Measurements from ENCODE around the gene TGFBR3.

Gene TGFBR3

GRCh38 chr1:91733108-91733710 is 152.7 kb downstream of the TGFBR3 start:
- Histone ChIP-seq H3K4me3 (ENCODE audit: low read depth, low read length) (no peak overlapping the region), H3K9me3 (ENCODE audit: control insufficient read depth, insufficient read depth, low read depth, low read length) (no peaks in the 10 kb centered on the region), H3K36me3 (ENCODE audit: control insufficient read depth in 2 of 2, insufficient read depth in 1 of 2, low read length in 2 of 2) (peaks cover 0 to 5% of the 10 kb centered on the region in 2 experiments; a peak in 1 of 3 replicates), H3K27ac (ENCODE audit: extremely low read depth, low read depth, low read length) (no peak overlapping the region), H3K4me1 (ENCODE audit: control insufficient read depth, insufficient read depth, low read length) (peaks cover 7% of the 10 kb centered on the region)
- ChIA-PET CTCF (no interaction called here), POLR2A (no interaction called here)
- no peak for TF ChIP-seq ZBTB8A (tag by site-specific recombination; IDR thresholded peaks at IDR 0.05)

GRCh38 chr1:91732291-91733107 is 153.5 kb downstream of the TGFBR3 start:
- no peak overlapping the region for H3K27ac ChIP-seq (ENCODE audit: extremely low read depth, low read depth, low read length)
- H3K4me3 ChIP-seq (ENCODE audit: low read depth, low read length): no peak overlapping the region
- H3K36me3 ChIP-seq (ENCODE audit: control insufficient read depth in 2 of 2, insufficient read depth in 1 of 2, low read length in 2 of 2): peaks cover 0 to 5% of the 10 kb centered on the region in 2 experiments; a peak in 1 of 3 replicates
- ChIA-PET CTCF (interaction anchor here (0.6 kb wide), 1 partner anchor 34 kb away, joined by 7 read pairs; no protein-coding TSS in a partner anchor), POLR2A (no interaction called here)
- peaks cover 7% of the 10 kb centered on the region for H3K4me1 ChIP-seq (ENCODE audit: control insufficient read depth, insufficient read depth, low read length)
- H3K9me3 ChIP-seq (ENCODE audit: control insufficient read depth, insufficient read depth, low read depth, low read length): no peaks in the 10 kb centered on the region
- TF ChIP-seq ZNF747 (tag by site-specific recombination; IDR thresholded peaks at IDR 0.05): no peak
- no peak for TF ChIP-seq ZNF248 (tag by site-specific recombination; IDR thresholded peaks at IDR 0.05)
- no peak for TF ChIP-seq ZSCAN4 (tag by site-specific recombination; IDR thresholded peaks at IDR 0.05)
- no peak for TF ChIP-seq ZSCAN16 (tag by site-specific recombination; IDR thresholded peaks at IDR 0.05)
- no peak for TF ChIP-seq ZFP41 (tag by site-specific recombination; IDR thresholded peaks at IDR 0.05; ENCODE audit: borderline replicate concordance)
- TF ChIP-seq ZNF785 (tag by site-specific recombination; IDR thresholded peaks at IDR 0.05): no peak
- TF ChIP-seq ZNF366 (tag by site-specific recombination; conservative IDR thresholded peaks at IDR 0.05): peak; percentile 88
- TF ChIP-seq ZBTB44 (tag by site-specific recombination; IDR thresholded peaks at IDR 0.05): 0 out of 2 replicates have a peak, but pooled peaks have one; percentile 52
- no peak for TF ChIP-seq ZNF223 (tag by site-specific recombination; IDR thresholded peaks at IDR 0.05)
- TF ChIP-seq ZBTB17 (tag by site-specific recombination; IDR thresholded peaks at IDR 0.05): peak; percentile 76
- TF ChIP-seq ZNF561 (tag by site-specific recombination; IDR thresholded peaks at IDR 0.05; ENCODE audit: borderline replicate concordance): peak; percentile 55; the same call in 1 of the 2 replicates
- TF ChIP-seq INSM2 (tag by site-specific recombination; IDR thresholded peaks at IDR 0.05): peak; percentile 72; the same call in 1 of the 2 replicates
- peak; percentile 52; the same call in 1 of the 2 replicates for TF ChIP-seq ZNF335 (tag by site-specific recombination; conservative IDR thresholded peaks at IDR 0.05)
- no peak for TF ChIP-seq ZNF404 (tag by site-specific recombination; IDR thresholded peaks at IDR 0.05)
- peak; percentile 70 for TF ChIP-seq FEZF1 (tag by site-specific recombination; IDR thresholded peaks at IDR 0.05)
- TF ChIP-seq ZNF76 (tag by site-specific recombination; IDR thresholded peaks at IDR 0.05; ENCODE audit: borderline replicate concordance, low read depth): 0 out of 2 replicates have a peak, but pooled peaks have one; percentile 26
- TF ChIP-seq ZBTB49 (tag by site-specific recombination; IDR thresholded peaks at IDR 0.05; ENCODE audit: low read depth): no peak
- 0 out of 2 replicates have a peak, but pooled peaks have one; percentile 48 for TF ChIP-seq ZSCAN23 (tag by site-specific recombination; IDR thresholded peaks at IDR 0.05)
- peak; percentile 98 for TF ChIP-seq OSR2 (tag by site-specific recombination; IDR thresholded peaks at IDR 0.05)
- TF ChIP-seq AEBP2 (tag by site-specific recombination; IDR thresholded peaks at IDR 0.05; ENCODE audit: borderline replicate concordance): no peak
- peak; percentile 83; the same call in 1 of the 2 replicates for TF ChIP-seq ZNF639 (tag by site-specific recombination; IDR thresholded peaks at IDR 0.05)
- TF ChIP-seq ZNF600 (tag by site-specific recombination; IDR thresholded peaks at IDR 0.05): peak; percentile 85
